HG02870 (cell line): ENCODE measurements around the gene RIC3.

ENCODE experiments used
- ATAC-seq: cut with Tn5 transposase; IDR thresholded peaks from one replicate; pipeline ENCODE4 v1.9.1; 2021; ENCODE audit warnings: mild to moderate bottlenecking, moderate library complexity; ENCODE audit not compliant: unreplicated experiment

Gene RIC3

GRCh38 chr11:8105666-8106065, 63.2 kb downstream of the RIC3 start:
- no peak for ATAC-seq

- no peak for ATAC-seq
Observed at GRCh38 chr11:8105133-8105532, 63.7 kb downstream of the RIC3 start.

- ATAC-seq: no peak
Observed at GRCh38 chr11:8103909-8104308, 64.9 kb downstream of the RIC3 start.

GRCh38 chr11:8102965-8103364, 65.9 kb downstream of the RIC3 start:
- no peak for ATAC-seq

- no peak for ATAC-seq
Observed at GRCh38 chr11:8102296-8102915, 66.4 kb downstream of the RIC3 start.

- ATAC-seq: no peak
Observed at GRCh38 chr11:8101421-8101820, 67.4 kb downstream of the RIC3 start.

- ATAC-seq: no peak
Observed at GRCh38 chr11:8100605-8101004, 68.2 kb downstream of the RIC3 start.

- ATAC-seq: no peak
Observed at GRCh38 chr11:8100158-8100557, 68.7 kb downstream of the RIC3 start.

- peak; percentile 66 for ATAC-seq
Observed at GRCh38 chr11:8099291-8099899, 69.4 kb downstream of the RIC3 start.

- no peak for ATAC-seq
Observed at GRCh38 chr11:8098879-8099278, 69.9 kb downstream of the RIC3 start.

GRCh38 chr11:8098361-8098760, 70.5 kb downstream of the RIC3 start:
- no peak for ATAC-seq

- ATAC-seq: no peak
Observed at GRCh38 chr11:8097926-8098325, 70.9 kb downstream of the RIC3 start.

GRCh38 chr11:8097468-8097867, 71.4 kb downstream of the RIC3 start:
- ATAC-seq: no peak

GRCh38 chr11:8097062-8097461, 71.8 kb downstream of the RIC3 start:
- no peak for ATAC-seq

GRCh38 chr11:8096575-8096974, 72.2 kb downstream of the RIC3 start:
- no peak for ATAC-seq

GRCh38 chr11:8095806-8096522, 72.9 kb downstream of the RIC3 start:
- ATAC-seq: no peak

- ATAC-seq: no peak
Observed at GRCh38 chr11:8095371-8095770, 73.5 kb downstream of the RIC3 start.

- no peak for ATAC-seq
Observed at GRCh38 chr11:8094656-8095055, 74.2 kb downstream of the RIC3 start.

- ATAC-seq: no peak
Observed at GRCh38 chr11:8093931-8094575, 74.8 kb downstream of the RIC3 start.

- peak; percentile 65 for ATAC-seq
Observed at GRCh38 chr11:8092587-8093424, 76.0 kb downstream of the RIC3 start.

- no peak for ATAC-seq
Observed at GRCh38 chr11:8091721-8092120, 77.1 kb downstream of the RIC3 start.
